Measurements from ENCODE around the gene COX6B2. TPM values are rescaled to one million over a fixed set of nuclear protein-coding genes. Genes with fewer than 3 reads are reported as not detected.
A peak's percentile ranks its signal among the peaks of the same experiment; 100 is the strongest.

COX6B2 gene
- total and polyA plus RNA-seq, 4 donors, result 0.69 to 4.8 (median 3.3) TPM

- Histone ChIP-seq H3K9me3 (ENCODE audit: control insufficient read depth, insufficient read depth, low read length) (no peaks in the 10 kb centered on the region), H3K27ac (ENCODE audit: low read depth, low read length) (no peak overlapping the region), H3K4me1 (ENCODE audit: control insufficient read depth, insufficient read depth, low read length) (peaks cover 4% of the 10 kb centered on the region), H3K4me3 (ENCODE audit: low read depth, low read length) (no peak overlapping the region), H3K36me3 (ENCODE audit: control insufficient read depth, insufficient read depth, low read length) (peaks cover 41% of the 10 kb centered on the region), H3K27me3 (ENCODE audit: control insufficient read depth, insufficient read depth, low read length) (no peaks in the 10 kb centered on the region)
- 67% methylated on average over 8 of the region's 8 CpGs for WGBS (ENCODE audit: insufficient coverage)
- DNase-seq (ENCODE audit: low read depth in 4 of 6, low spot score in 6 of 6), result no peak
These were observed 40.1 kb downstream of the COX6B2 start for GRCh38 chr19:55314396-55314795.

- H3K27ac ChIP-seq (ENCODE audit: low read depth, low read length), result no peak overlapping the region
- WGBS (ENCODE audit: insufficient coverage), result 85% methylated on average over 47 of the region's 47 CpGs
These were observed 41.7 kb downstream of the COX6B2 start for GRCh38 chr19:55312621-55313512.

GRCh38 chr19:55311797-55312196 is 42.7 kb downstream of the COX6B2 start:
- no peak for DNase-seq (ENCODE audit: low read depth in 4 of 6, low spot score in 6 of 6)
- WGBS (ENCODE audit: insufficient coverage), result 100% methylated on average over 6 of the region's 18 CpGs
- Histone ChIP-seq H3K27ac (ENCODE audit: low read depth, low read length) (no peak overlapping the region), H3K4me3 (ENCODE audit: low read depth, low read length) (no peak overlapping the region), H3K27me3 (ENCODE audit: control insufficient read depth, insufficient read depth, low read length) (no peaks in the 10 kb centered on the region), H3K9me3 (ENCODE audit: control insufficient read depth, insufficient read depth, low read length) (no peaks in the 10 kb centered on the region), H3K4me1 (ENCODE audit: control insufficient read depth, insufficient read depth, low read length) (peaks cover 4% of the 10 kb centered on the region), H3K36me3 (ENCODE audit: control insufficient read depth, insufficient read depth, low read length) (peaks cover 65% of the 10 kb centered on the region)

More at GRCh38 chr19:55312621-55313512, 41.7 kb downstream of the COX6B2 start:
- Histone ChIP-seq H3K36me3 (ENCODE audit: control insufficient read depth, insufficient read depth, low read length) (peaks cover 54% of the 10 kb centered on the region), H3K4me1 (ENCODE audit: control insufficient read depth, insufficient read depth, low read length) (peaks cover 4% of the 10 kb centered on the region), H3K27me3 (ENCODE audit: control insufficient read depth, insufficient read depth, low read length) (no peaks in the 10 kb centered on the region), H3K4me3 (ENCODE audit: low read depth, low read length) (no peak overlapping the region), H3K9me3 (ENCODE audit: control insufficient read depth, insufficient read depth, low read length) (no peaks in the 10 kb centered on the region)
- DNase-seq (ENCODE audit: low read depth in 4 of 6, low spot score in 6 of 6), result no peak

GRCh38 chr19:55311397-55311796 is 43.1 kb downstream of the COX6B2 start:
- Histone ChIP-seq H3K27ac (ENCODE audit: low read depth, low read length) (no peak overlapping the region), H3K27me3 (ENCODE audit: control insufficient read depth, insufficient read depth, low read length) (no peaks in the 10 kb centered on the region), H3K4me3 (ENCODE audit: low read depth, low read length) (no peak overlapping the region), H3K36me3 (ENCODE audit: control insufficient read depth, insufficient read depth, low read length) (peaks cover 69% of the 10 kb centered on the region), H3K9me3 (ENCODE audit: control insufficient read depth, insufficient read depth, low read length) (no peaks in the 10 kb centered on the region), H3K4me1 (ENCODE audit: control insufficient read depth, insufficient read depth, low read length) (peaks cover 4% of the 10 kb centered on the region)
- 88% methylated on average over 9 of the region's 9 CpGs for WGBS (ENCODE audit: insufficient coverage)
- DNase-seq (ENCODE audit: low read depth in 4 of 6, low spot score in 6 of 6), result no peak

- H3K27me3 ChIP-seq (ENCODE audit: control insufficient read depth, insufficient read depth, low read length), result no peaks in the 10 kb centered on the region
- peaks cover 78% of the 10 kb centered on the region for H3K36me3 ChIP-seq (ENCODE audit: control insufficient read depth, insufficient read depth, low read length)
- no peak overlapping the region for H3K27ac ChIP-seq (ENCODE audit: low read depth, low read length)
- no peaks in the 10 kb centered on the region for H3K9me3 ChIP-seq (ENCODE audit: control insufficient read depth, insufficient read depth, low read length)
- 35% methylated on average over 6 of the region's 7 CpGs for WGBS (ENCODE audit: insufficient coverage)
- no peak overlapping the region for H3K4me3 ChIP-seq (ENCODE audit: low read depth, low read length)
- peak in 1 of 6 donors; percentile 23 for DNase-seq (ENCODE audit: low read depth in 4 of 6, low spot score in 6 of 6)
- H3K4me1 ChIP-seq (ENCODE audit: control insufficient read depth, insufficient read depth, low read length), result peaks cover 4% of the 10 kb centered on the region
These were observed 44.0 kb downstream of the COX6B2 start for GRCh38 chr19:55310498-55310897.

- WGBS (ENCODE audit: insufficient coverage), result 96% methylated on average over 4 of the region's 5 CpGs
- H3K4me3 ChIP-seq (ENCODE audit: low read depth, low read length), result no peak overlapping the region
- H3K27ac ChIP-seq (ENCODE audit: low read depth, low read length), result no peak overlapping the region
- H3K9me3 ChIP-seq (ENCODE audit: control insufficient read depth, insufficient read depth, low read length), result no peaks in the 10 kb centered on the region
- H3K36me3 ChIP-seq (ENCODE audit: control insufficient read depth, insufficient read depth, low read length), result peaks cover 88% of the 10 kb centered on the region
- no peak for DNase-seq (ENCODE audit: low read depth in 4 of 6, low spot score in 6 of 6)
- H3K27me3 ChIP-seq (ENCODE audit: control insufficient read depth, insufficient read depth, low read length), result no peaks in the 10 kb centered on the region
- H3K4me1 ChIP-seq (ENCODE audit: control insufficient read depth, insufficient read depth, low read length), result peaks cover 4% of the 10 kb centered on the region
These were observed 45.1 kb downstream of the COX6B2 start for GRCh38 chr19:55309448-55309847.

GRCh38 chr19:55308281-55308680 is 46.2 kb downstream of the COX6B2 start:
- Histone ChIP-seq H3K4me1 (ENCODE audit: control insufficient read depth, insufficient read depth, low read length) (peaks cover 4% of the 10 kb centered on the region), H3K4me3 (ENCODE audit: low read depth, low read length) (no peak overlapping the region), H3K9me3 (ENCODE audit: control insufficient read depth, insufficient read depth, low read length) (no peaks in the 10 kb centered on the region), H3K27ac (ENCODE audit: low read depth, low read length) (no peak overlapping the region), H3K27me3 (ENCODE audit: control insufficient read depth, insufficient read depth, low read length) (no peaks in the 10 kb centered on the region), H3K36me3 (ENCODE audit: control insufficient read depth, insufficient read depth, low read length) (peaks cover 96% of the 10 kb centered on the region)
- no peak for DNase-seq (ENCODE audit: low read depth in 4 of 6, low spot score in 6 of 6)
- 96% methylated on average over 7 of the region's 11 CpGs for WGBS (ENCODE audit: insufficient coverage)

- no peak overlapping the region for H3K27ac ChIP-seq (ENCODE audit: low read depth, low read length)
- peaks cover 94% of the 10 kb centered on the region for H3K36me3 ChIP-seq (ENCODE audit: control insufficient read depth, insufficient read depth, low read length)
These were observed 47.8 kb downstream of the COX6B2 start for GRCh38 chr19:55306712-55307111.

GRCh38 chr19:55305983-55306562 is 48.4 kb downstream of the COX6B2 start:
- H3K27me3 ChIP-seq (ENCODE audit: control insufficient read depth, insufficient read depth, low read length), result no peaks in the 10 kb centered on the region
- no peak overlapping the region for H3K27ac ChIP-seq (ENCODE audit: low read depth, low read length)
- no peak overlapping the region for H3K4me3 ChIP-seq (ENCODE audit: low read depth, low read length)
- DNase-seq (ENCODE audit: low read depth in 4 of 6, low spot score in 6 of 6), result no peak
- peaks cover 87% of the 10 kb centered on the region for H3K36me3 ChIP-seq (ENCODE audit: control insufficient read depth, insufficient read depth, low read length)
- 97% methylated on average over 16 of the region's 17 CpGs for WGBS (ENCODE audit: insufficient coverage)
- H3K4me1 ChIP-seq (ENCODE audit: control insufficient read depth, insufficient read depth, low read length), result peaks cover 18% of the 10 kb centered on the region
- no peaks in the 10 kb centered on the region for H3K9me3 ChIP-seq (ENCODE audit: control insufficient read depth, insufficient read depth, low read length)

More at GRCh38 chr19:55306712-55307111, 47.8 kb downstream of the COX6B2 start:
- Histone ChIP-seq H3K27me3 (ENCODE audit: control insufficient read depth, insufficient read depth, low read length) (no peaks in the 10 kb centered on the region), H3K9me3 (ENCODE audit: control insufficient read depth, insufficient read depth, low read length) (no peaks in the 10 kb centered on the region), H3K4me1 (ENCODE audit: control insufficient read depth, insufficient read depth, low read length) (peaks cover 12% of the 10 kb centered on the region), H3K4me3 (ENCODE audit: low read depth, low read length) (no peak overlapping the region)
- WGBS (ENCODE audit: insufficient coverage), result 82% methylated on average over 3 of the region's 3 CpGs
- DNase-seq (ENCODE audit: low read depth in 4 of 6, low spot score in 6 of 6), result no peak
